ENCODE measurements around the gene OPALIN. TPM values are rescaled to one million over a fixed set of nuclear protein-coding genes. Genes with fewer than 3 reads are reported as not detected.
A peak's percentile ranks its signal among the peaks of the same experiment; 100 is the strongest.

OPALIN gene
- total and polyA plus RNA-seq, 3 experiments from 2014 or later, result not detected

GRCh38 chr10:96378741-96379140 lies 19.9 kb upstream of the OPALIN start:
- ChIA-PET CTCF (interaction anchor here (1.0 kb wide), 1 partner anchor 16 kb away, joined by 3 read pairs; no protein-coding TSS in a partner anchor), POLR2A (no interaction called here)
- Mint-ChIP-seq H3K27ac (no peak overlapping the region), H3K9me3 (no peaks in the 10 kb centered on the region), H3K4me3 (no peak overlapping the region), H3K4me1 (peaks cover 5 to 17% (median 10%) of the 10 kb centered on the region in 3 donors), H3K36me3 (no peaks in the 10 kb centered on the region), H3K27me3 (peaks cover 12 to 45% of the 10 kb centered on the region in 2 donors)
- H3K9me3 ChIP-seq (ENCODE audit: low read length), result no peaks in the 10 kb centered on the region
- H3K27me3 ChIP-seq (ENCODE audit: insufficient read depth, low read length, poor library complexity, severe bottlenecking), result no peaks in the 10 kb centered on the region
- no peak overlapping the region for H3K27ac ChIP-seq (ENCODE audit: low read depth, low read length)
- no peak for DNase-seq
- H3K4me3 ChIP-seq (ENCODE audit: low read length), result no peak overlapping the region
- no peaks in the 10 kb centered on the region for H3K36me3 ChIP-seq (ENCODE audit: insufficient read depth, low read length)
- no peaks in the 10 kb centered on the region for H3K4me1 ChIP-seq (ENCODE audit: insufficient read depth, low read length)

GRCh38 chr10:96377816-96378294 lies 19.1 kb upstream of the OPALIN start:
- no peak for DNase-seq
- H3K9me3 Mint-ChIP-seq, result no peaks in the 10 kb centered on the region
- H3K4me3 ChIP-seq (ENCODE audit: low read length), result no peak overlapping the region
- no peaks in the 10 kb centered on the region for H3K36me3 Mint-ChIP-seq
- H3K27ac ChIP-seq (ENCODE audit: low read depth, low read length), result no peak overlapping the region
- H3K4me1 Mint-ChIP-seq, result peaks cover 5 to 17% (median 10%) of the 10 kb centered on the region in 3 donors
- H3K36me3 ChIP-seq (ENCODE audit: insufficient read depth, low read length), result no peaks in the 10 kb centered on the region
- no peaks in the 10 kb centered on the region for H3K27me3 ChIP-seq (ENCODE audit: insufficient read depth, low read length, poor library complexity, severe bottlenecking)
- no peak overlapping the region for H3K4me3 Mint-ChIP-seq
- POLR2A ChIA-PET, result no interaction called here
- no peak overlapping the region for H3K27ac Mint-ChIP-seq
- CTCF ChIA-PET, result interaction anchor here (1.1 to 2.2 kb wide), 2 partner anchors 12 to 361 kb away, joined by 4 to 5 read pairs; no protein-coding TSS in a partner anchor
- H3K9me3 ChIP-seq (ENCODE audit: low read length), result no peaks in the 10 kb centered on the region
- no peaks in the 10 kb centered on the region for H3K4me1 ChIP-seq (ENCODE audit: insufficient read depth, low read length)
- peaks cover 9 to 50% of the 10 kb centered on the region in 2 donors for H3K27me3 Mint-ChIP-seq

- Histone ChIP-seq H3K36me3 (ENCODE audit: insufficient read depth, low read length) (no peaks in the 10 kb centered on the region), H3K4me3 (ENCODE audit: low read length) (no peak overlapping the region), H3K9me3 (ENCODE audit: low read length) (no peaks in the 10 kb centered on the region), H3K27ac (ENCODE audit: low read depth, low read length) (no peak overlapping the region), H3K4me1 (ENCODE audit: insufficient read depth, low read length) (no peaks in the 10 kb centered on the region), H3K27me3 (ENCODE audit: insufficient read depth, low read length, poor library complexity, severe bottlenecking) (no peaks in the 10 kb centered on the region)
- Mint-ChIP-seq H3K9me3 (no peaks in the 10 kb centered on the region), H3K27me3 (peaks cover 9 to 47% of the 10 kb centered on the region in 2 donors), H3K4me3 (no peak overlapping the region), H3K4me1 (peaks cover 5 to 17% (median 10%) of the 10 kb centered on the region in 3 donors), H3K27ac (no peak overlapping the region), H3K36me3 (no peaks in the 10 kb centered on the region)
- CTCF ChIA-PET, result interaction anchor here (1.1 to 2.2 kb wide), 3 partner anchors 11 to 360 kb away, joined by 4 to 6 read pairs (median 5); no protein-coding TSS in a partner anchor
- DNase-seq, result no peak
- POLR2A ChIA-PET, result no interaction called here
Measured at GRCh38 chr10:96376483-96376882, 17.7 kb upstream of the OPALIN start.

GRCh38 chr10:96374985-96375830 lies 16.4 kb upstream of the OPALIN start:
- ChIA-PET POLR2A (no interaction called here), CTCF (interaction anchor here (1.3 to 2.4 kb wide), 4 partner anchors 11 to 52 kb away, joined by 3 to 14 read pairs (median 6); no protein-coding TSS in a partner anchor)
- Histone ChIP-seq H3K4me3 (ENCODE audit: low read length) (peak overlapping the region; percentile 55), H3K27ac (ENCODE audit: low read depth, low read length) (no peak overlapping the region), H3K9me3 (ENCODE audit: low read length) (no peaks in the 10 kb centered on the region), H3K27me3 (ENCODE audit: insufficient read depth, low read length, poor library complexity, severe bottlenecking) (no peaks in the 10 kb centered on the region), H3K4me1 (ENCODE audit: insufficient read depth, low read length) (no peaks in the 10 kb centered on the region), H3K36me3 (ENCODE audit: insufficient read depth, low read length) (no peaks in the 10 kb centered on the region)
- DNase-seq, result peak; percentile 42 to 70 (median 50)
- H3K4me3 Mint-ChIP-seq, result peak overlapping the region; percentile 63 to 89 (median 78)
- H3K27me3 Mint-ChIP-seq, result peaks cover 8 to 41% of the 10 kb centered on the region in 2 donors
- H3K9me3 Mint-ChIP-seq, result no peaks in the 10 kb centered on the region
- H3K4me1 Mint-ChIP-seq, result peaks cover 5 to 17% (median 10%) of the 10 kb centered on the region in 3 donors
- H3K27ac Mint-ChIP-seq, result peak overlapping the region in 2 of 8 donors; percentile 29 to 72
- no peaks in the 10 kb centered on the region for H3K36me3 Mint-ChIP-seq

GRCh38 chr10:96374639-96374984 lies 15.8 kb upstream of the OPALIN start:
- Histone ChIP-seq H3K4me1 (ENCODE audit: insufficient read depth, low read length) (no peaks in the 10 kb centered on the region), H3K27me3 (ENCODE audit: insufficient read depth, low read length, poor library complexity, severe bottlenecking) (no peaks in the 10 kb centered on the region), H3K4me3 (ENCODE audit: low read length) (peak overlapping the region; percentile 55), H3K27ac (ENCODE audit: low read depth, low read length) (no peak overlapping the region), H3K36me3 (ENCODE audit: insufficient read depth, low read length) (no peaks in the 10 kb centered on the region), H3K9me3 (ENCODE audit: low read length) (no peaks in the 10 kb centered on the region)
- POLR2A ChIA-PET, result no interaction called here
- H3K27me3 Mint-ChIP-seq, result peaks cover 8 to 37% of the 10 kb centered on the region in 2 donors
- H3K27ac Mint-ChIP-seq, result no peak overlapping the region
- DNase-seq, result no peak
- no peaks in the 10 kb centered on the region for H3K9me3 Mint-ChIP-seq
- H3K4me1 Mint-ChIP-seq, result peaks cover 5 to 17% (median 10%) of the 10 kb centered on the region in 3 donors
- H3K36me3 Mint-ChIP-seq, result no peaks in the 10 kb centered on the region
- H3K4me3 Mint-ChIP-seq, result peak overlapping the region; percentile 63 to 89 (median 78)
- CTCF ChIA-PET, result interaction anchor here (1.3 to 2.4 kb wide), 4 partner anchors 10 to 51 kb away, joined by 3 to 14 read pairs (median 6); no protein-coding TSS in a partner anchor

- Mint-ChIP-seq H3K4me3 (peak overlapping the region; percentile 55 to 88 (median 68)), H3K27me3 (peaks cover 8 to 34% of the 10 kb centered on the region in 2 donors), H3K27ac (no peak overlapping the region), H3K9me3 (no peaks in the 10 kb centered on the region), H3K36me3 (no peaks in the 10 kb centered on the region), H3K4me1 (peaks cover 5 to 17% (median 10%) of the 10 kb centered on the region in 3 donors)
- no peaks in the 10 kb centered on the region for H3K36me3 ChIP-seq (ENCODE audit: insufficient read depth, low read length)
- DNase-seq, result no peak
- no peaks in the 10 kb centered on the region for H3K9me3 ChIP-seq (ENCODE audit: low read length)
- POLR2A ChIA-PET, result no interaction called here
- H3K27me3 ChIP-seq (ENCODE audit: insufficient read depth, low read length, poor library complexity, severe bottlenecking), result no peaks in the 10 kb centered on the region
- no peak overlapping the region for H3K27ac ChIP-seq (ENCODE audit: low read depth, low read length)
- no peak overlapping the region for H3K4me3 ChIP-seq (ENCODE audit: low read length)
- CTCF ChIA-PET, result interaction anchor here (1.7 to 2.4 kb wide), 2 partner anchors 12 to 51 kb away, joined by 3 to 14 read pairs; no protein-coding TSS in a partner anchor
- no peaks in the 10 kb centered on the region for H3K4me1 ChIP-seq (ENCODE audit: insufficient read depth, low read length)
Measured at GRCh38 chr10:96374004-96374403, 15.2 kb upstream of the OPALIN start.

- Mint-ChIP-seq H3K27me3 (peaks cover 4 to 31% of the 10 kb centered on the region in 2 donors), H3K9me3 (no peaks in the 10 kb centered on the region), H3K4me3 (no peak overlapping the region), H3K27ac (no peak overlapping the region), H3K36me3 (no peaks in the 10 kb centered on the region), H3K4me1 (peaks cover 5 to 17% (median 10%) of the 10 kb centered on the region in 3 donors)
- H3K36me3 ChIP-seq (ENCODE audit: insufficient read depth, low read length), result no peaks in the 10 kb centered on the region
- H3K27me3 ChIP-seq (ENCODE audit: insufficient read depth, low read length, poor library complexity, severe bottlenecking), result no peaks in the 10 kb centered on the region
- ChIA-PET POLR2A (no interaction called here), CTCF (interaction anchor here (1.0 to 1.8 kb wide), 5 partner anchors 9 to 354 kb away, joined by 3 to 5 read pairs (median 3); no protein-coding TSS in a partner anchor)
- DNase-seq, result no peak
- no peak overlapping the region for H3K4me3 ChIP-seq (ENCODE audit: low read length)
- no peak overlapping the region for H3K27ac ChIP-seq (ENCODE audit: low read depth, low read length)
- no peaks in the 10 kb centered on the region for H3K4me1 ChIP-seq (ENCODE audit: insufficient read depth, low read length)
- H3K9me3 ChIP-seq (ENCODE audit: low read length), result no peaks in the 10 kb centered on the region
Measured at GRCh38 chr10:96371356-96371755, 12.6 kb upstream of the OPALIN start.
